GM19035 (cell line): Measurements from ENCODE around the gene MED13L.

Experiments used
- ATAC-seq: cut with Tn5 transposase; IDR thresholded peaks from one replicate; pipeline ENCODE4 v1.9.1; 2021; ENCODE audit not compliant: unreplicated experiment

Gene MED13L

GRCh38 chr12:116278667-116279066 lies 1.2 kb upstream of the MED13L start:
- no peak for ATAC-seq

GRCh38 chr12:116278279-116278626 lies 760 bp upstream of the MED13L start:
- ATAC-seq, result no peak

- ATAC-seq, result peak; percentile 48
These were observed 634 bp downstream of the MED13L start for GRCh38 chr12:116276652-116277466.

GRCh38 chr12:116274551-116275375 lies 2.7 kb downstream of the MED13L start:
- no peak for ATAC-seq

- ATAC-seq, result no peak
These were observed 3.5 kb downstream of the MED13L start for GRCh38 chr12:116273813-116274550.

- no peak for ATAC-seq
These were observed 9.5 kb downstream of the MED13L start for GRCh38 chr12:116267948-116268347.

GRCh38 chr12:116266631-116267349 lies 10.7 kb downstream of the MED13L start:
- ATAC-seq, result no peak

- ATAC-seq, result no peak
These were observed 11.3 kb downstream of the MED13L start for GRCh38 chr12:116266168-116266601.

GRCh38 chr12:116265351-116266147 lies 11.9 kb downstream of the MED13L start:
- no peak for ATAC-seq

GRCh38 chr12:116264525-116265070 lies 12.9 kb downstream of the MED13L start:
- ATAC-seq, result no peak

- ATAC-seq, result no peak
These were observed 13.6 kb downstream of the MED13L start for GRCh38 chr12:116263844-116264243.

- ATAC-seq, result no peak
These were observed 14.1 kb downstream of the MED13L start for GRCh38 chr12:116263431-116263830.

- no peak for ATAC-seq
These were observed 14.8 kb downstream of the MED13L start for GRCh38 chr12:116262741-116263140.

GRCh38 chr12:116261525-116262100 lies 15.9 kb downstream of the MED13L start:
- ATAC-seq, result no peak

- ATAC-seq, result no peak
These were observed 17.5 kb downstream of the MED13L start for GRCh38 chr12:116259800-116260577.

- no peak for ATAC-seq
These were observed 19.7 kb downstream of the MED13L start for GRCh38 chr12:116257826-116258225.

GRCh38 chr12:116257215-116257614 lies 20.3 kb downstream of the MED13L start:
- ATAC-seq, result no peak

GRCh38 chr12:116249938-116250337 lies 27.6 kb downstream of the MED13L start:
- ATAC-seq, result no peak

- ATAC-seq, result no peak
These were observed 28.6 kb downstream of the MED13L start for GRCh38 chr12:116248930-116249329.
